ENCODE data around the gene ZNF629.

The ZNF629 gene

GRCh38 chr16:30750876-30751465 lies 36.0 kb downstream of the ZNF629 start:
- no peak overlapping the region for H3K9ac ChIP-seq (ENCODE audit: low read depth, low read length)

GRCh38 chr16:30750201-30750600 lies 36.8 kb downstream of the ZNF629 start:
- H3K4me1 ChIP-seq (ENCODE audit: control insufficient read depth, insufficient read depth, low read length): peaks cover 3% of the 10 kb centered on the region
- H3K36me3 ChIP-seq (ENCODE audit: control insufficient read depth, insufficient read depth, low read length): peaks cover 17% of the 10 kb centered on the region
- no peaks in the 10 kb centered on the region for H3K27me3 ChIP-seq (ENCODE audit: control insufficient read depth, insufficient read depth, low read length)
- no peak overlapping the region for H3K4me3 ChIP-seq (ENCODE audit: low read depth, low read length)
- H3K9ac ChIP-seq (ENCODE audit: low read depth, low read length): no peak overlapping the region
- no peaks in the 10 kb centered on the region for H3K9me3 ChIP-seq (ENCODE audit: control insufficient read depth, insufficient read depth, low read length)

More at GRCh38 chr16:30750876-30751465, 36.0 kb downstream of the ZNF629 start:
- Histone ChIP-seq H3K4me1 (ENCODE audit: control insufficient read depth, insufficient read depth, low read length) (peaks cover 3% of the 10 kb centered on the region), H3K9me3 (ENCODE audit: control insufficient read depth, insufficient read depth, low read length) (no peaks in the 10 kb centered on the region), H3K4me3 (ENCODE audit: low read depth, low read length) (no peak overlapping the region), H3K27me3 (ENCODE audit: control insufficient read depth, insufficient read depth, low read length) (no peaks in the 10 kb centered on the region), H3K36me3 (ENCODE audit: control insufficient read depth, insufficient read depth, low read length) (peaks cover 17% of the 10 kb centered on the region)

GRCh38 chr16:30748634-30749445 lies 38.2 kb downstream of the ZNF629 start:
- Histone ChIP-seq H3K36me3 (ENCODE audit: control insufficient read depth, insufficient read depth, low read length) (peaks cover 18% of the 10 kb centered on the region), H3K4me1 (ENCODE audit: control insufficient read depth, insufficient read depth, low read length) (peaks cover 3% of the 10 kb centered on the region), H3K9ac (ENCODE audit: low read depth, low read length) (no peak overlapping the region), H3K9me3 (ENCODE audit: control insufficient read depth, insufficient read depth, low read length) (no peaks in the 10 kb centered on the region), H3K27me3 (ENCODE audit: control insufficient read depth, insufficient read depth, low read length) (no peaks in the 10 kb centered on the region), H3K4me3 (ENCODE audit: low read depth, low read length) (peak overlapping the region; percentile 58)

GRCh38 chr16:30747799-30748633 lies 39.0 kb downstream of the ZNF629 start, which contains the start of gene PHKG2:
Gene PHKG2, plus strand, starts transcription at chr16:30748425. Its CDS starts 396 bp downstream, at chr16:30748821.
- Histone ChIP-seq H3K4me1 (ENCODE audit: control insufficient read depth, insufficient read depth, low read length) (peaks cover 3% of the 10 kb centered on the region), H3K9me3 (ENCODE audit: control insufficient read depth, insufficient read depth, low read length) (no peaks in the 10 kb centered on the region), H3K27me3 (ENCODE audit: control insufficient read depth, insufficient read depth, low read length) (no peaks in the 10 kb centered on the region), H3K9ac (ENCODE audit: low read depth, low read length) (peak within 1 kb of the TSS; percentile 61), H3K4me3 (ENCODE audit: low read depth, low read length) (peak within 1 kb of the TSS; percentile 58), H3K36me3 (ENCODE audit: control insufficient read depth, insufficient read depth, low read length) (peaks cover 13% of the 10 kb centered on the region)

- peaks cover 3% of the 10 kb centered on the region for H3K4me1 ChIP-seq (ENCODE audit: control insufficient read depth, insufficient read depth, low read length)
- peaks cover 13% of the 10 kb centered on the region for H3K36me3 ChIP-seq (ENCODE audit: control insufficient read depth, insufficient read depth, low read length)
- no peaks in the 10 kb centered on the region for H3K27me3 ChIP-seq (ENCODE audit: control insufficient read depth, insufficient read depth, low read length)
- H3K9ac ChIP-seq (ENCODE audit: low read depth, low read length): peak overlapping the region; percentile 61
- no peaks in the 10 kb centered on the region for H3K9me3 ChIP-seq (ENCODE audit: control insufficient read depth, insufficient read depth, low read length)
- H3K4me3 ChIP-seq (ENCODE audit: low read depth, low read length): peak overlapping the region; percentile 58
Observed at GRCh38 chr16:30747331-30747730, 39.7 kb downstream of the ZNF629 start.

- no peak overlapping the region for H3K4me3 ChIP-seq (ENCODE audit: low read depth, low read length)
- H3K27me3 ChIP-seq (ENCODE audit: control insufficient read depth, insufficient read depth, low read length): no peaks in the 10 kb centered on the region
- H3K9me3 ChIP-seq (ENCODE audit: control insufficient read depth, insufficient read depth, low read length): no peaks in the 10 kb centered on the region
- H3K4me1 ChIP-seq (ENCODE audit: control insufficient read depth, insufficient read depth, low read length): peaks cover 3% of the 10 kb centered on the region
- peaks cover 15% of the 10 kb centered on the region for H3K36me3 ChIP-seq (ENCODE audit: control insufficient read depth, insufficient read depth, low read length)
- no peak overlapping the region for H3K9ac ChIP-seq (ENCODE audit: low read depth, low read length)
Observed at GRCh38 chr16:30746638-30747175, 40.3 kb downstream of the ZNF629 start.

- Histone ChIP-seq H3K4me1 (ENCODE audit: control insufficient read depth, insufficient read depth, low read length) (peaks cover 3% of the 10 kb centered on the region), H3K9me3 (ENCODE audit: control insufficient read depth, insufficient read depth, low read length) (no peaks in the 10 kb centered on the region), H3K27me3 (ENCODE audit: control insufficient read depth, insufficient read depth, low read length) (no peaks in the 10 kb centered on the region), H3K9ac (ENCODE audit: low read depth, low read length) (no peak overlapping the region), H3K4me3 (ENCODE audit: low read depth, low read length) (no peak overlapping the region), H3K36me3 (ENCODE audit: control insufficient read depth, insufficient read depth, low read length) (peaks cover 8% of the 10 kb centered on the region)
Observed at GRCh38 chr16:30745082-30745481, 41.9 kb downstream of the ZNF629 start.

GRCh38 chr16:30744183-30744582 lies 42.8 kb downstream of the ZNF629 start:
- Histone ChIP-seq H3K36me3 (ENCODE audit: control insufficient read depth, insufficient read depth, low read length) (peaks cover 13% of the 10 kb centered on the region), H3K4me3 (ENCODE audit: low read depth, low read length) (no peak overlapping the region), H3K27me3 (ENCODE audit: control insufficient read depth, insufficient read depth, low read length) (no peaks in the 10 kb centered on the region), H3K9me3 (ENCODE audit: control insufficient read depth, insufficient read depth, low read length) (no peaks in the 10 kb centered on the region), H3K9ac (ENCODE audit: low read depth, low read length) (no peak overlapping the region), H3K4me1 (ENCODE audit: control insufficient read depth, insufficient read depth, low read length) (no peaks in the 10 kb centered on the region)

- Histone ChIP-seq H3K9me3 (ENCODE audit: control insufficient read depth, insufficient read depth, low read length) (no peaks in the 10 kb centered on the region), H3K4me3 (ENCODE audit: low read depth, low read length) (no peak overlapping the region), H3K36me3 (ENCODE audit: control insufficient read depth, insufficient read depth, low read length) (peaks cover 17% of the 10 kb centered on the region), H3K27me3 (ENCODE audit: control insufficient read depth, insufficient read depth, low read length) (no peaks in the 10 kb centered on the region), H3K4me1 (ENCODE audit: control insufficient read depth, insufficient read depth, low read length) (no peaks in the 10 kb centered on the region), H3K9ac (ENCODE audit: low read depth, low read length) (no peak overlapping the region)
Observed at GRCh38 chr16:30743716-30744115, 43.3 kb downstream of the ZNF629 start.

- H3K9me3 ChIP-seq (ENCODE audit: control insufficient read depth, insufficient read depth, low read length): no peaks in the 10 kb centered on the region
- H3K36me3 ChIP-seq (ENCODE audit: control insufficient read depth, insufficient read depth, low read length): peaks cover 40% of the 10 kb centered on the region
- no peak overlapping the region for H3K9ac ChIP-seq (ENCODE audit: low read depth, low read length)
- H3K4me3 ChIP-seq (ENCODE audit: low read depth, low read length): no peak overlapping the region
- no peaks in the 10 kb centered on the region for H3K27me3 ChIP-seq (ENCODE audit: control insufficient read depth, insufficient read depth, low read length)
- H3K4me1 ChIP-seq (ENCODE audit: control insufficient read depth, insufficient read depth, low read length): no peaks in the 10 kb centered on the region
Observed at GRCh38 chr16:30741461-30741914, 45.5 kb downstream of the ZNF629 start.

Measured in iPS-15b (cell line).